HAP-1 (cell line): ENCODE results near the gene NSUN5.
"Not testable (repeated sequence)": the region's sequence is repeated elsewhere in the genome, so short reads cannot be mapped to it uniquely, and the experiment has no call there.

Experiments
- DNase-seq, 2 experiments: peaks; one replicate each; pipeline ENCODE4 v3.0.0-alpha.2; 2016 to 2020; ENCODE audit warnings: low spot score in 2 of 2
- H3K27me3 ChIP-seq: fragments of 250-450 bp; sonication (Bioruptor Pico); 2 replicates; pipeline ENCODE4 v1.5.1; 2020; ENCODE audit warnings: low read depth, mild to moderate bottlenecking, moderate library complexity
- H3K36me3 ChIP-seq: fragments of 250-450 bp; sonication (Bioruptor Pico); replicated peaks from 2 replicates; pipeline ENCODE4 v1.5.1; 2020; ENCODE audit warnings: mild to moderate bottlenecking
- H3K4me1 ChIP-seq: fragments of 250-450 bp; sonication (Bioruptor Pico); 2 replicates; pipeline ENCODE4 v1.5.1; 2020; ENCODE audit warnings: mild to moderate bottlenecking
- H3K4me3 ChIP-seq: fragments of 250-450 bp; sonication (Bioruptor Pico); 2 replicates; pipeline ENCODE4 v1.5.1; 2020; ENCODE audit warnings: mild to moderate bottlenecking, moderate library complexity
- H3K9me3 ChIP-seq: fragments of 250-450 bp; sonication (Bioruptor Pico); 2 replicates; pipeline ENCODE4 v1.5.1; 2020; ENCODE audit warnings: mild to moderate bottlenecking, moderate library complexity
- in situ Hi-C: fragments of 300-500 bp; cut with MboI; formaldehyde crosslinking; loops from 3 replicates; pipeline ENCODE4 v1.14.3; 2020; ENCODE audit warnings: low sequenced_read_pairs, inconsistent platforms, mixed read lengths

NSUN5 gene

DNA sequence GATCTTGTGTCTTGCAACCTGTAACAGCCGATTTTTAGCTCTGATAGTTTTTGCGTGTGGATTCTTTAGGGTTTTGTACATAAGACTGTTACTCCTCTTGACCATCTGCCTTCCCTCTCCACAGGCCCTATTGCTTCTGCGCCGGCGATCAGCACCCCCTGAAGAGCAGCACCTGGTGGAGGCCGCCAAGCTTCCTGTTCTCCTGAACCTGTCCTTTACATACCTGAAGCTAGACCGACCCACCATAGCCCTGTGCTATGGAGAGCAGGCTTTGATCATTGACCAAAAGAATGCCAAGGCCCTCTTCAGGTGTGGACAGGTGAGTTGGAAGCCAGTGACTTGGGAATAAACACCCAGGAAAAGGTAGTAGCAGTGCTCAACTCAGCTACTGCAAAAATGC, 31.9 kb upstream of the NSUN5 start:
- Histone ChIP-seq H3K27me3 (no peaks in the 10 kb centered on the region), H3K36me3 (no peaks in the 10 kb centered on the region), H3K9me3 (no peaks in the 10 kb centered on the region), H3K4me1 (no peaks in the 10 kb centered on the region), H3K4me3 (no peak overlapping the region)
- no peak for DNase-seq
- in situ Hi-C loops = no loop called here

DNA sequence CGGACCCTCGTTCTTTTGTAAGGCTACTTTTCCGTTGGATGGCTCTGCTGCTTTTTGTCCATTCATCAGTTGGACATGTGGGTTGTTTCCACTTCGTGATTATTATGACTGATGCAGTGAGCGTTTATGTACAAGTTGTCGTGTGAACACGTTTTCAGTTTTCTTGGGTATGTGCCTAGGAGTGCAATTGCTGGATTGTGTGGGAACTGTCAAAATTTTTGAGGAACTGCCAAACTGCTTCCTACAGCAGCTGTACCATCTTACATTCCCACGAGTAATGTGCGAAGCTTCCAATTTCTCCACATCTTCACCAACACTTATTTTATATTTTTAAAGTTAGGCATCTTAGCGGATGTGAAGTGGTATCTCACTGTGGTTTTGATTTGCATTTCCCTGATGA, 29.7 kb upstream of the NSUN5 start:
- no peaks in the 10 kb centered on the region for H3K9me3 ChIP-seq
- in situ Hi-C loops = loop anchor here (10.0 kb wide), 1 partner anchor 396 kb away; the partner anchor contains the start of gene ABHD11
- H3K4me3 ChIP-seq = no peak overlapping the region
- H3K36me3 ChIP-seq = no peaks in the 10 kb centered on the region
- H3K4me1 ChIP-seq = no peaks in the 10 kb centered on the region
- no peaks in the 10 kb centered on the region for H3K27me3 ChIP-seq
- DNase-seq = no peak

DNA sequence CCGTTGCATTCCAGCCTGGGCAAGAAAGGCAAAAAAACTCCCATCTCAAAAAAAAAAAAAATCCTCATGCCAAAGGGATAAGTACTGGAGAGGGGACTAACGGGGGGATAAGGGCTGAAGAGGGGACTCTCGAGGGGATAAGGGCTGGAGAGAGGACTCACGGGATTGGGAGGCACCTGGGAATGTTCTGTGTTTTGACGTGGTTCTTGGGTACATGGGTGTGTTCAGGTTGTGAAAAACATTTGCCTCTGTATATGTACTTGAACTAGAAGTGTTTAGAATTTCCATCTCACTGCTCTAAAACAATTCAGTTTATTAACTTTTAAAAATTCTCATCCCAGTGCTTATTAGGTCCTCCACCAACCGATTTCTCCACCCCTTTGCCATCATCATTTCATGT, 23.8 kb upstream of the NSUN5 start:
- H3K27me3 ChIP-seq = no peaks in the 10 kb centered on the region
- no peaks in the 10 kb centered on the region for H3K36me3 ChIP-seq
- in situ Hi-C loops = loop anchor here (10.0 kb wide), 1 partner anchor 402 kb away; the partner anchor contains the start of gene ABHD11
- DNase-seq = no peak
- H3K4me1 ChIP-seq = no peaks in the 10 kb centered on the region
- H3K4me3 ChIP-seq = no peak overlapping the region
- H3K9me3 ChIP-seq = no peaks in the 10 kb centered on the region

DNA sequence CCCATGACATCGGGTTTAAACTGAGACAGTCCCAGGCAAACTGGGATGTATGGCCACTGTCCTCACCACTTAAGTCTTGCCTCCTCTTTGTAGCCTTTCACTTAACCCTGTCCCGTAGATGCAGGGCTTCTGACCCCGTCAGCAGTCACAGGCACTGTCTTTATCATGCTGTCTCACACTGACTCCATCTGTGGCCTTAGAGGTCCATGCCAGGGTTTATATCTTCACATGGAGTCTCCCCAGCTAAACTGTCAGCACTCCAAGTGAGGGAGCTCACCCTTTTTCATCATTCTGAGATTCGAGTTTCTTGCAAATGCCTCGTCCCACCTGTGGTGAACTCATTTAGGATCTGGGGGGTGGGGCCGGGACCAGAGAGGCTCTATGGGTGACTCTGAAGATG, 22.1 kb upstream of the NSUN5 start:
- Histone ChIP-seq H3K4me3 (no peak overlapping the region), H3K4me1 (no peaks in the 10 kb centered on the region), H3K36me3 (no peaks in the 10 kb centered on the region), H3K27me3 (no peaks in the 10 kb centered on the region), H3K9me3 (no peaks in the 10 kb centered on the region)
- in situ Hi-C loops = loop anchor here (10.0 kb wide), 1 partner anchor 404 kb away; the partner anchor contains the start of gene ABHD11
- DNase-seq = no peak

DNA sequence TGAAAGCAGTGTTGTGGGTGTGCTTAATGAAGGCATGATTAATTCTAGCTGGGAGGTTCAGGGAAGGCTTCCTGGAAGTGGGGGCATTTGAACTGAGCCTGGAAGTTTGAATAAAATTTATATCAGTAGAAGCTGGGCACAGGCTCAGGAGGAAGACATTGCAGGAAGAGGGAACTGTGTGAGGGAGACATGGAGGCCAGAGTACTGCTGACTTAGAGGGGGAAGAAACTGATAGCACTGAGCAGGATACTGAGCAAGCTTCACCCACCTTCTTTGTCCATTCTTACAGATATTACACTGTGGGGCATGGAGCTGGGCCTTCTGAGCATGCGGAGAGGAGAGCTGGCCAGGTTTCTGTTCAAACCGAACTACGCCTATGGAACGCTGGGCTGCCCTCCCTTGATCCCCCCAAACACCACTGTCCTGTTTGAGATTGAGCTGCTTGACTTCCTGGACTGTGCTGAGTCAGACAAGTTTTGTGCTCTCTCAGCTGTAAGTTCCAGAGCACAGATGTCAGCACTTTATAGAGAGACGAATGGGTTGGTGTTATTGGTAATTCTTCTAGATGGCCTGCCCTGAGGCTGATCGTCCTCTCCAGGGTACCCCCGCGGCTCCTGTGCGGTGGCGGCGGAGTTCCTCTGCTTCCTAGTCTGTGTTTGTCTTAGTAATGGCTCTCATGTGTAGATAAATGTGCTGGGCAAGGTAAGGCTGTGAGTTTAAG, 21.4 kb upstream of the NSUN5 start:
- no peaks in the 10 kb centered on the region for H3K36me3 ChIP-seq
- H3K27me3 ChIP-seq = no peaks in the 10 kb centered on the region
- H3K4me3 ChIP-seq = no peak overlapping the region
- H3K9me3 ChIP-seq = no peaks in the 10 kb centered on the region
- in situ Hi-C loops = loop anchor here (10.0 kb wide), 1 partner anchor 405 kb away; the partner anchor contains the start of gene ABHD11
- no peaks in the 10 kb centered on the region for H3K4me1 ChIP-seq
- no peak for DNase-seq

DNA sequence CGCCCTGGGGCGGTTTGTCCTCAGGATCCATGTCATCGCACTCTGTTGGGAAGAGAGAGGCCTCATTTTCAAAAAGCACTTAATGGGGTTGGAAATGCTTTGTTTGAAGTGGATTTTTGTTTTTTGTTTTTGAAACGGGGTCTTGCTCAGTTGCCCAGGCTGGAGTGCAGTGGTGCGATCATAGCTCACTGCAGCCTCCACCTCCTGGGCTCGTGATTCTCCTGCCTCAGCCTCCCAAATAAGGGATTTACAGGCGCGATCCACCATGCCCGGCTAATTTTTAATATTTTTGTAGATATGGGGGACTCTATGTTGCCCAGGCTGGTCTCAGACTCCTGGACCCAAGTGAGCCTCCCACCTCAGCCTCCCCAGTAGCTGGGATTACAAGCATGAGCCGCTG, 20.1 kb upstream of the NSUN5 start:
- H3K36me3 ChIP-seq = no peaks in the 10 kb centered on the region
- no peaks in the 10 kb centered on the region for H3K9me3 ChIP-seq
- no peak overlapping the region for H3K4me3 ChIP-seq
- in situ Hi-C loops = no loop called here
- DNase-seq = no peak
- H3K27me3 ChIP-seq = no peaks in the 10 kb centered on the region
- H3K4me1 ChIP-seq = peaks cover 4% of the 10 kb centered on the region; the same call in 1 of the 2 replicates

DNA sequence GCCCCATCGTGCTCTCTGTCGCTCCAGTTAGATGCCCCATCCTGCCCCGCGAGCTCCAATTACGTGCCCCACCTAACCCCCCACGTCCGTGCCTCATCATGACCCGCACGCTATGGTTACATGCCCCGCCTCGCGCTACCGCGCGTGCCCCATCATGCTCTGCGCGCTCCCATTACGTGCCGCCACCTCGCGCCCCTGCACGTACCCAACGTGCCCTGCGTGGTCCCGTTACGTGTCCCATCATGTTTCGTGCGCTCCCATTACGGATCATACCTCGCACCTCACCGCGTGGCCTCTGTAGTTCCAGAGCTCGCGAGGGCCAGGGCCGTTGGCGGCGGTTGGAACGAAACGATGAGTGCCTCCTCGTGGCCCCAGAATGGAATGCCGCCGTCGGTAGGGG, 19.3 kb upstream of the NSUN5 start, which contains the start of the genes FKBP6 and TRIM50:
Gene FKBP6 (plus strand): TSS at position 240 of the 400 bp plus-strand sequence. CDS start 268 bp downstream, outside the sequence.
Gene TRIM50 (minus strand): TSS at position 161 of the 400 bp plus-strand sequence. CDS start 3,295 bp downstream, outside the sequence.
- H3K27me3 ChIP-seq, H3K4me3 ChIP-seq, H3K9me3 ChIP-seq, H3K36me3 ChIP-seq, in situ Hi-C loops, DNase-seq, H3K4me1 ChIP-seq: not testable (repeated sequence)

DNA sequence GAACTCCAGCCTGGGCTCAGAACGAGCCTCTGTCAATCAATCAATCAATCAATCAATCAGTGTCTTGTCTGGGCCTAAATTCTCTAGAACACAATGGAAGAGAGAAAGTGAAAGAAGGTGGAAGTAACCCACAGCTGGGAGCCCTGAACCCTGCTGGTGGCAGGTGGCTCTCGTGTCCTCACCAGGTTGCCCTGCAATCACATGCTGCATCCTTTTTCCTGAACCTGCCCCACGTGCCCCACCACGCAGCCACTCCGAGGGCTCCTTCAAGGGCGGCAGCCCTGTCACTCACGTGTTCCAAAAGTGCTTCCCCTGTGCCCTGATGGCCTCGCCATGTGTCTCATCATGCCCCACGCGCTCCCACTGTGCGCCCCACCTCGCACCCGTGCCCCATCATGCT, 18.8 kb upstream of the NSUN5 start:
- DNase-seq, H3K4me3 ChIP-seq, H3K4me1 ChIP-seq, in situ Hi-C loops, H3K9me3 ChIP-seq, H3K36me3 ChIP-seq, H3K27me3 ChIP-seq: not testable (repeated sequence)

DNA sequence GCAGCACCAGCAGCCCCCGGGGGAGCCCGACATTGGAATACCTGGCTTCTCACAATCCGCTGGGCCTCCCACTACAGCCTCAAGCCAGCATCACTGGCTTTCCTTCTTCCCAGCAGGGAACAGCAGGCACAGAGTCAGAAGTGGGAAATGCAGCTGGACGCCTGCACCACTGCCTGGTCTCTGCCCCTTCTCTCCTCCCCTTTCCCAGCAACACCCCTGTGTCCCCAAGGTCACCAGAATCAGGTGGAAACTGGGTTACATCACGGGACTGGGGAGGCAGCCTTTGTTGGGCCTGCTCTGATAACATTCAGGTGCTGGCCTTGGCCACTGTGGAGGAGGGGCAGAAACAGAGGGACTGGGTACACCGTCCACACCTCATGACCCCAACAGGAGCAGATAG, 16.8 kb upstream of the NSUN5 start:
- H3K4me1 ChIP-seq, in situ Hi-C loops, DNase-seq, H3K9me3 ChIP-seq, H3K27me3 ChIP-seq, H3K4me3 ChIP-seq, H3K36me3 ChIP-seq: not testable (repeated sequence)

DNA sequence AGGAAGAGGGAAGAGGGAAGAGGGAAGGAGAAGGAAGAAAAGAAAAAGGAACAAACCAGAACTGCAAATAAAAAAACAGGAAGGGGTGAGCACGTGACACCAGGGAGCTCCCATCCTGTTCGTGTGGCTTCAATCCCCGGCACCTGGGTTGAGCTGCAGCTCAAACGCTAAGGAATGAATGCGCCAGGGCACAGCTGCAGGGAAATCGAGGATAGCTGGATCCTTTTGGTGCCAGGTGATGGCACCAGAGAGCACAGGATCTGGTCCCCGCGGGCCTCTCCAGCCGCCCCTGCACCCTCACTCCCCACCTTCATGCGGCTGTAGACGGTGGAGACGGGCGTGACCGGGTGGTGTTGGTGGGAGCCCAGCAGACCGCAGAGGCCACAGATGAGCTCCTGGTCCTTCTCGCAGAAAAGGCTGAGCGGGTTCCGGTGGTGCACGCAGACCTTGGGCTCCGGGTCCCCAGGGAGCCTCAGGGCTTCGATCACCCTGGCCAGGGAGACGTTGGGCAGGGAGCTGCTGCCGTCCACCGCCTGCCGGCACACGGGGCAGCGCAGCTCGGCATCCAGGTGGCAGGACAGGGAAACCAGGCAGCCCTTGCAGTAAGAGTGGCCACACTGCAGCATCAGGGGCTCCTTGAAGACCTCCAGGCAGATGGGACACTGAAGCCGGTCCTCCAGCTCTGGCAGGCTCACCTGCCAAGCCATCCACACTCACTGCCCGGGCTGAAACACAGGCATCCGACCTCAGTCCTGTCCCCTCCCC, 15.6 kb upstream of the NSUN5 start:
- in situ Hi-C loops, H3K4me3 ChIP-seq, H3K9me3 ChIP-seq, H3K4me1 ChIP-seq, H3K36me3 ChIP-seq, H3K27me3 ChIP-seq: not testable (repeated sequence)
- DNase-seq = peak; percentile 66 to 79

DNA sequence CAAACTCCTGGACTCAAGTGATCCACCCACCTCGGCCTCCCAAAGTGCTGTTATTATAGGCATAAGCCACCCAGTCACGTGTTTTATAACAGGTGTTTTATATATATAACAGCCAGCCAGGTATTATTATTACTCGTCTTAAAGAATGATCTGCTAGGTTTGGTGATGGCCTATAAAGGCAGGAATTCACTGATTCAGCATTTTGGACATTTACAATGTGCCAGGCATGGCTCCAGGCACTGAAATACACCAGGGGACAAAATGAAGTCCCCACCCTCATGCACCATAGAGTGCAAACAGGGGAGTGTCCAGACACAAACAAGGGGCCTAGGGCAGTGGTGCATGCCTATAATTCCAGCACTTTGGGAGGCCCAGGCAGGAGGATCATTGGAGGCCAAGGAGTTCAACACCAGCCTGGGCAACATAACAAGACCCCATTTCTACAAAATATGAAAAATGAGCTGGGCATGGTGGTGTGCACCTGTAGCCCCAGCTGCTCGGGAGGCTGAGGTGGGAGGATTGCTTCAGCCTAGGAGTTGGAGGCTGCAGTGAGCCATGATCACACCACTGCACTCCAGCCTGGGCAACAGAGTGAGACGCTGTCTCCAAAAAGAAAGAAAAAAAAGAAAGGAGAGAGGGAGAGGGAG, 14.9 kb upstream of the NSUN5 start:
- H3K4me1 ChIP-seq, H3K27me3 ChIP-seq, H3K4me3 ChIP-seq, in situ Hi-C loops, H3K9me3 ChIP-seq, H3K36me3 ChIP-seq, DNase-seq: not testable (repeated sequence)

DNA sequence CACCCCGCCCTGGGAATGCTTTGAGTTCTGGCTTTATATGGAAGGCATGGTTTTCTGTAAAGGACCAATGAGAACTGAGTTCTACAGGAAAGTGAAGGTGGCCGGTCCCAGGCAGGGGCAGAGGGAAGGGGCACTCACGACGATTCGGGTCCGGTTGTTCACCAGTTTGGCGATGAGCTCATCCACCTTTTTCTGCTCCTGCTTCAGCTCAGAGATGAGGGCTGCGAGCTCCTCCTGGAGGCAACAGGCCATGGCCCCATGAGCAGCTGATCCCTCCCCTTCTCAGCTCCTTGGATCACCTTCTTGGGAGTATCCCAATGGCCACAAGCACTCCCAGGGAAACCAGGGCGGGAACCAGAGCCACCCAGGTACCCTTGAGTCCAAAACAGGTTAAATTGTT, 11.4 kb upstream of the NSUN5 start:
- DNase-seq, H3K4me1 ChIP-seq, H3K4me3 ChIP-seq, H3K27me3 ChIP-seq, H3K36me3 ChIP-seq, H3K9me3 ChIP-seq, in situ Hi-C loops: not testable (repeated sequence)

DNA sequence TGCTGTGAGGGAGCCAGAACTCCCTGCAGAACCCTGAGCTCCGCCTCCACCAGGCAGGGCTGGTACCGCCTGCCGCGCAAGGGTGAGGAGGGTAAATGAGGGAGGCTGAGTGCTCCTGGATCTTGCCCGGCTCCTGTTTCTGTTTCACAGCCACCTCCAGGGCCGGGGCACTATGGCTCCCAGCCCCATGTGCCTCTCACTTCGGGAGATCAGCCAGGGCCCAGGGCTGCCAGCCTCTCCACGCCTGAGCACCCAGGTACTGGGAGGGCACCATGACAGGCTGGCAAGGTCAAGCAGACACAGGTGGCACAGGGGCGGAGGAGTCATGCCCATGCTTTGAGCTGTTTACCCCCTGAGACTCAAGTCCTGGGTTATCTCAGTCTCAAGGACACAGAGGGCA, 10.9 kb upstream of the NSUN5 start:
- in situ Hi-C loops, H3K27me3 ChIP-seq, H3K4me3 ChIP-seq, H3K4me1 ChIP-seq, DNase-seq, H3K36me3 ChIP-seq, H3K9me3 ChIP-seq: not testable (repeated sequence)
